GM18870 (cell line): ENCODE measurements around the gene TMX1.

Source experiments
- ATAC-seq: cut with Tn5 transposase; IDR thresholded peaks from one replicate; pipeline ENCODE4 v1.9.1; 2021; ENCODE audit warnings: moderate library complexity; ENCODE audit not compliant: unreplicated experiment

The TMX1 gene

DNA sequence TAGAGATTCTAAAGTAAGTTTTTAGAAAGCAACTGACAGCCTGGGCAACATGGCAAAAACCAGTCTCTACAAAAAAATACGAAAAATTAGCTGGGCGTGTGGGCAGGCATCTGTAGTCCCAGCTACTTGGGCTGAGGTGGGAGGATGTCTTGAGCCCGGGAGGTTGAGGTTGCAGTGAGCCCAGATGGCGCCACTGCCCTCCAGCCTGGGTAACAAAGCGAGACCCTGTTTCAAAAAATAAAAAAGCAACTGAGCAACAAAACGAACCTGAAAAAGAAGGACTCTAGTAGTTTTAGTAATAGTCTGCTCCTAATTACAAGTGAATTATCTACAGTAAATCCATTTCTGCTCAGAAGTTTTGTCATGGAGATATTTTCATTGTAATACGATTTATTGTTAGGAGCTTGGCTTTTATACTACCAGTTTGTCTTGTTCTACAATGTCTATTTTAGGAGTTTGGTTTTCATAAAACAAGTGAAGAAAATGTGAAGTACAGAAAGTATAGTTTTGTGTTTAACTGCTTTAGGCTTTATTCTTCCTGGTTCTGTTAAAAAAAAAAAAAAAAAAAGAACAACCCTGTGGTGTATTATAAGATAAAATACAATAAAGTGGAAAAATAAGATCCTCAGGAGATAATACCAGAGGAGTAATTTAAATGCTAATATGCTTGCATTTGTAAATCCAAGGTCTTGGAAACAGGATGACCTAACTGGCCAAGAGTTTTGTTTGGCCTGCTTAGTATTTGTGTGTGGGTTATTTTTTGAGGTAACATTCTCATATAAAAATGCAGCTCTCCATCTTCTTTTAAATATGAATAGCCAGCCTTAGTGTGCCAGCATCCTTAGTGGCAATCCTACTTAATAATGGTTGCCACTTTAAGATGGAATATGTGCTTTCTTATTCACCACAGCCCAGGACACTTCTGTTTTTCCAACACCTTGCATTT is 2.8 kb downstream of the TMX1 start:
- no peak for ATAC-seq

- ATAC-seq, result no peak
These were observed 4.5 kb downstream of the TMX1 start for GRCh38 chr14:51244591-51244990.

GRCh38 chr14:51246032-51246431 is 6.0 kb downstream of the TMX1 start:
- ATAC-seq, result no peak

DNA sequence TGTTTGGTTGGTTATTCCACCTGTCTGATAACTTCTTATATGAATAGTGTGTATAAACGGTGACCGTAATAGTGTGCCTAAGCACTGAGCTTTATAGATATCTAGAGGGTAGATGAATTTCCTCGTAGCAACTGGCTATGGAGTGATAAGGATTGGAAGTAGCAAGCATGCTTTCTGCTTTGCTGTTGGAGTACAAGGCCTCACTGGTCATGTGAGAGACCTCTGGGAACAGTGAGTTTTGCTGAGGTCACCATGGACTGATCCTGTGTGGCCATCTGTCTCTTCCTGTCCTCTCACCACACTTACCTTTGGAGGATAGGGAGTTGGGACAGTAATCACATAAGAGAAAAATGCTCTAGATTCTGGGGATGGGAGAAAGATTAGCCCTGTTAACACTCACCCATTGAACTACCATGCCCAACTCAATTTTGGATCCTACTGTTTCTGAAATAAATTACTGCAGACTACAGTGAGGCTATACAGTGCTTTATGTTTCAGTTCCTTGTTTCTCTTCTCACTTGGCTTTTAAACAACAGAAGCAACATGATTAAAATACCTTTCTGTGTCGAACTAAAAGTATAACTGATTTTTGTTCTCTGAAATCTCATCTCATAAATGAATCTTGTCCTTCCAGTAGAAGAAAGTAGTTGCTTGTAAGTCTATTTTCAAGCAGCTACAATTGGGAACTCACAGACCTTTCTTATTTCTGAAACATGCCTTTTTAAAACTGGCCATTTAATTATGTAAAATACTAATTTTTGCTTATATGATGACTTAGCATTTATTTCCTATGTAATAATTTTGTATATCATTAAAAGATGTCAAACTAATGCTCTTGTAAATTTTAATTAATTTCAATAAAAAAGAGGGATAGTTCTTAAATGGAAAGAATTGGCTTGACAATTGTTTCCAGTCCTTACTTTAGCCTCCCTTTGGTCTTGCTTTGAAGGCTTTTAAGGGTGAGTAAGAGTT is 8.3 kb downstream of the TMX1 start:
- peak; percentile 81 for ATAC-seq

DNA sequence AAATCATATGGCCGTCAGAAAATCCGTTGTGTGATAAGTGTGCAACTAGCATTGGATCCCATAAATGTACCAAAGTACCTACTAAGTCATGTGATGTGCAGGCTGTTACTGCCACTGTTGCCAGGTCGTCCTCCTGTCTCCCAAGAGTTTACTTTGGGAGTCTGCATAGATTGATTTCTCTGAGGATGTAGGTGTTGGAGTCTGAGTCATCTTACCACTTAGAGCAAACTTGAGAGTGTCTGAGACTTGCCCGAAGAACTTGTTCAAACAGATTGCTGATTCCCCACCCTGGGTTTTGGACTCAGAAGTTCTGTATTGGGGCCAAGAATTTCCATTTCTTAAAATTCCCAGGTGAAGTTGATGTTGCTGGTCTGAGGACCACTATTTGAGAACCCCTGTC is 11.4 kb downstream of the TMX1 start:
- ATAC-seq, result no peak

GRCh38 chr14:51253880-51254279 is 13.8 kb downstream of the TMX1 start:
- ATAC-seq, result no peak

DNA sequence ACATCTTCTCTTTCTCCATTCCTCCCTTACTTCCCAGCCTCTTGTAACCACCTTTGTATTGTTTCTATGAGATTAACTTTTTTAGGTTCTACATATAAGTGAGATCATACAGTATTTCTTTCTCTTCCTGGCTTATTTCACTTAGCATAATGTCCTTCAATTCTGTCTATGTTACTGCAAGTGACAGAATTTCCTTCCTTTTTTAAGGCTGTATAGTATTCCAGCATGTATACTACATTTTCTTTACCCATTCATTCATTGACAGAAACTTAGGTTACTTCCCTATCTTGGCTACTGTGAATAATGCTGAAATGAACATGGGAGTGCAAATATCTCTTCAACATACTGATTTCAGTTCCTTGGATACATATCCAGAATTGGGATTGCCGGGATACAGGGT is 18.2 kb downstream of the TMX1 start:
- no peak for ATAC-seq

DNA sequence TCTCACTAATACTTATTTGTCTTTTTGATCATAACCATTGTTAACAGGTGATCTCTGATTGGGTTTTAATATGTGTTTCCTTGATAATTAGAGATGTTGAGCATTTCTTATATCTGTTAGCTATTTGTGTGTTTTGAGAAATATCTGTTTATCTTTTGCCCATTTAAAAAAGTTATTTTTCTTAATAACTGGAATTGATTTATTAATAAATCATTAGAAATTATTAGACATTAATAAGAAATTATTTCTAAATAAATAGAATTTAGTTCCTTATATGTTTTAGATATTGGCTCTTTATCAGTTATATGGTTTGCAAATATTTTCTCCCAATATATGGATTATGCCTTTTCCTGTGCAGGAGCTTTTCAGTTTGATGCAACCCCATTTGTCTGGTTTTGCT is 18.7 kb downstream of the TMX1 start:
- ATAC-seq, result no peak

DNA sequence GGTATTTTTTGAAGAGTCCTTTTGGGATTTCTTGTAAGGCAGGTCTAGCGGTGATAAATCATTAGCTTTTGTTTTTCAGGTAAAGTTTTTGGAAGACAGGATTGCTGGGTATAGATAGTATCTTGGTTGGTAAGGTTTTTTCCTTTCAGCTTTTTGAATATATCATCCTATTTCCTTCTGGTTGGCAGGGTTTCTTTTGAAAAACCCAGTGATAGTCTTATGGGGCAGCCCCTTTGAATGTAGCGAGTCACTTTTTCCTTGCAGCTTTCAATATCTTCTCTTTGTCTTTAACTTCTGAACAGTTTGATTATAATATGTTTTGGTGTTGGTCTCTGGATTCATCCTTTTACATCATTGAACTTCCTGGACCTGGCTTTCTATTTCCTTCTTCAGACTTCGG is 20.2 kb downstream of the TMX1 start:
- no peak for ATAC-seq

DNA sequence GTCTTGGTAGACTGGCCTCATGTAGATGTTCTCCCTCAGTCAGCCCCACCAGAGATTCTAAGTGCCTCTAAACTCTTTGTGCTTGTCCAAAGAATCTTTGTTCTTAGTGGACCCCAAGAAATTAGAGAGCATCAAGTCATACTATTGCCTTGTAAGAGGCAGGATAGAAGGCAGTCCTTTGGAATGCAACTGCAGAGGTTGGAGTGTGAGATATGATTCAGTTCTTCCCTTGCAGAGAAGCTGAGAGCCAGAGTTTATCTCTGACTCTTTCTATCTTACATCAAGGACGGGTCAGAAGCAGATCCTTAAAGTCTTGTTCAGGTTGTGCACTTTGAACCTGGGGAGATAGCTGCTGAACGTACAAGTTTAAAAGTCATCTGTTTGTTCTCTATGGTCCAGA is 21.1 kb downstream of the TMX1 start:
- ATAC-seq, result no peak

DNA sequence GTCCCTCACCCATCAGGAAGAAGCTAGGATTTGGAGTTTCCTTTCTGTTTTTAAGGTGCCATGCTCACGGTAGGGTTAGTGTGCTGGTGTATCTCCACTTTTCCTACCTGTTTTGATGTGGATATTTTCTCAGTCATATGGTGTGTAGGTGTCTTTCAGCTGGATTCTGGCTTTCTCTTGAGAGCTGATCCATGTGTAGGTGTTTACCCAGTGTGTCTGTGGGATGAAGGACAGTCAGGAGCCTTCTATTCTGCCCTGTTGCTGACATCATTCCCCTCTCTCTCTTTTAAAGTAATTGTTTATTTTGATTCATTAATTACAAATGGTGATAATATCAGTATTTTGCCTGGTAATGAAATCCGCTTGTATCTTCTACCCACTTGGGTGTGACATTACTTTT is 22.8 kb downstream of the TMX1 start:
- no peak for ATAC-seq

DNA sequence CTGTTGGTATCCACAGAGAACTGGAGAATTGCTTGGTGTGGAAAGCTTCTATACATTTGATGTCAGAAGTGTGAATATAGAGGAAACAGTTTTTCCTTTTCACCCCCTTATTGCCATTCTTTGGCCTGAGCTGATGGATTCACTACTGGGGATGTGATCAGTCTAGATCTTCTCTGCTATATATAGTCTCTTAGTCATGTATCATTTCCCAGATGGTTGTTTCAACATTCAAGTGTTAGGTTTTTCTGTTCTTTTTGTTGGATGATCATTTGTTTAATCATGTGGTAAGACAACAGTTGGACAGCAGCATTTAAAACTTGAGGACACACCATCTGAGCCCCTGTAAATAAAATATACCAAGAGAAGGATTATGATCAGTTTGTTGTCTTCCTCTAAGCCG is 29.6 kb downstream of the TMX1 start:
- no peak for ATAC-seq

DNA sequence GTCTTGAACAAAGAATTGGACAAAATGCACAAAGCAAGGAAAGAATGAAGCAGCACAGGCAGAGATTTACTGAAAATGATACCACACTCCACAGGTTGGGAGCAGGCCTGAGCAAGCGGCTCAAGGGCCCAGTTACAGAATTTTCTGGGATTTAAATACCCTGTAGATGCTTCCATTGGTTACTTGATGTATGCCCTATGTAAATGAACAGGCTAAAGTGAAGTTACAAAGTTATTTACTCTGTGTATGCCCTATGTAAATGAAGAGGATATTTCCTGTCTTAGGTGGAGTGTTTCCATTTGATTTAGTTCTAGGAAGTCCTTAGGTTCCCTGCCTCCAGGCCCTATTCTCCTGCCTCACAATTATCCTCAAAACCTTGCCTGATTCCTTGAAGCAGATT is 36.6 kb downstream of the TMX1 start:
- ATAC-seq, result no peak

DNA sequence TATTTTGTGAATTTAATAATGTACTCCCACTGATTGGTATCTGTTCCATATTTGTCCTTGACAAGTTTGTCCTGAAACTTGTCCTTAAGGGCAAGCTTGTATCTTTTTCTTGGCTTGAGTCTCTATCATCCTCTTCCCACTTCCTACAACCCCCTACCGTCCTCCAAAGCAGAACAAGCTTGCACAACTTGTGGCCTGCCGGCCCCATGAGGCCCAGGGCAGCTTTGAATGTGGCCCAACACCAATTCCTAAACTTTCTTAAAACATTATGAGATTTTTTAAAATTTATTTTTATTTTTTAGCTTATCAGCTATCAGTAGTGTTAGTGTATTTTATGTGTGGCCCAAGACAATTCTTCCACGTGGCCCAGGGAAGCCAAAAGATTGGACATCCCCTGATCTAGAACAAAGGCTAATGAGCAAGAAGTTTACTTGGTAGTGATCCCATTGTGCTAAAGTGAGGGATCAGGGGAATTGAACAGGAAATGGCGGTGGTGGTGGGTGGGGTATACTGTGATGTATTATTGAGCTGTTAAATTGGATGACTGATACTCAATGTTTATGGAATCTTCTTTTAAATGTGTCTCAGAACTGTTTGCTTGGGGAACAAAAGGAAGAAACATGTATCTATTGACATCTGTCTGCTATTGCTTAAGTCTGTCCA is 37.8 kb downstream of the TMX1 start:
- ATAC-seq, result no peak

- ATAC-seq, result no peak
These were observed 42.5 kb downstream of the TMX1 start for GRCh38 chr14:51282517-51282916.

DNA sequence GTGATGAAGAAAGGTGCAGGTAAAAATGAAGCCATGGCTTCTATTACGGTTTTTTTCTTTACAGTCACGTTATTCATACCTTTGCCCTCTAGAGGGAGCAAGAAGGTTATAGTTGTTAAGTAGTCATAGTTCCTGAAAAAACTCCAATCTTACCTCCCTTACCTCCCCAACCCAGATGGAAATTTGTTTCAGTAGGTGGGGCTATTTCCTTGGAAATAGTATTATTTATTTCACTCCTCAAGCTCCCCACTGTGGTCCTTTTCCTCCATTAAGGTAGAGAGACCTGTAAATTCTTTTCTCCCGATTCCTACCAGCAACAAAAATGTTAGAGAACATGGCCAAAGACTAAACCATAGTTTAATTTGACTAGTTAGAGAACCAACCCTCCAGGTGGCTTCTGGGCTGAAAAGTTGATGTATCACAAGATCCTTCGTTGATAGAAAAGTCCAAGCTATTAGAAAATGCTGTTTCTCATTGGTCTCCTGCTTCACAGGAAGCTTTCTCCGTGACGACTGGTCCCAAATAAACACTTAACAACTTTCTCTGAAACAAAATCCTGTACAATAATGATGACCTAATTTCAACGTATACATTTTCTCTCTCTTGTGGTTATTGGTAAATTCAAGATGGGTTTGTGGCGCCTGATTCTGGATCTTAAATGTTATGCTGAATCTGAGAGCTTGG is 43.5 kb downstream of the TMX1 start:
- no peak for ATAC-seq

- ATAC-seq, result no peak
These were observed 44.2 kb downstream of the TMX1 start for GRCh38 chr14:51284241-51284640.

DNA sequence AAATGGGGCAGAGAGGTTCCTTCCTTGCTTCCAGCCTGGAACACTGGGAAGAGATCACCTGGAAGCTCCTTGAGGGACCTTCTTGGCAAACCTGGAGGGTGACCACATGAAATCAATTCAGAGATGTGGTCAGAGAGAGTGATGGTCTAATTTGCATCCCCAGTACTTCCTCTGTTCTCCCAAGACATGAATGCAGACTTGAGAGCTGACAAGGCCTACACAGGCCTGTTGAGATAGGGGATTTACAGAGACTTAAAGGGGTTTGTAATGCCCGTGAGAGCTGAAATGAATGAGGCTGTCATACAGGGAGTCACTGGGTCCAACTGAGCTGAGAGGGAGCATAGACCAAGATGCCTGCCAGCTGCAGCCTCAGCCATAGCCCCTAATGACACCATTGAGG is 45.1 kb downstream of the TMX1 start:
- peak; percentile 59 for ATAC-seq

GRCh38 chr14:51289169-51289568 is 49.1 kb downstream of the TMX1 start:
- ATAC-seq, result no peak

- ATAC-seq, result no peak
These were observed 50.1 kb downstream of the TMX1 start for GRCh38 chr14:51290132-51290531.

- no peak for ATAC-seq
These were observed 51.0 kb downstream of the TMX1 start for GRCh38 chr14:51291016-51291415.
